ENCODE data around the gene CARM1.

DNA sequence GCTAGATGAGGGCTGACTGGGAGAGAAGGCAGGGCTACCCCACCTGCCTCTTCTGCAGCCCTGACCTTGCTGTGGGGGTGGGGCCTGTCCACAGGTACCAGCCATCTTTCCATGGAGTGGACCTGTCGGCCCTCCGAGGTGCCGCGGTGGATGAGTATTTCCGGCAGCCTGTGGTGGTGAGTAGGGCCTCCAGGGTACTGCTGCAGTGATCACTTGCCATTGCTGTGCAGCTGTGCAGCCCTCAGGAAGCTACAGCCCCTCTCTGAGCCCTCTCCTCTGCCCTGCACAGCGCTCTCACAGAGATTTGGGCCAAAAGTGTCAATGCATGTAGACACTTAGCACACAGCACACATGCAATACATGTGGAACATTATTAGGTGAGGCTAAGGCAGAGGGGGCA is 45.2 kb downstream of the CARM1 start:
- TF ChIP-seq, protein P1, sequence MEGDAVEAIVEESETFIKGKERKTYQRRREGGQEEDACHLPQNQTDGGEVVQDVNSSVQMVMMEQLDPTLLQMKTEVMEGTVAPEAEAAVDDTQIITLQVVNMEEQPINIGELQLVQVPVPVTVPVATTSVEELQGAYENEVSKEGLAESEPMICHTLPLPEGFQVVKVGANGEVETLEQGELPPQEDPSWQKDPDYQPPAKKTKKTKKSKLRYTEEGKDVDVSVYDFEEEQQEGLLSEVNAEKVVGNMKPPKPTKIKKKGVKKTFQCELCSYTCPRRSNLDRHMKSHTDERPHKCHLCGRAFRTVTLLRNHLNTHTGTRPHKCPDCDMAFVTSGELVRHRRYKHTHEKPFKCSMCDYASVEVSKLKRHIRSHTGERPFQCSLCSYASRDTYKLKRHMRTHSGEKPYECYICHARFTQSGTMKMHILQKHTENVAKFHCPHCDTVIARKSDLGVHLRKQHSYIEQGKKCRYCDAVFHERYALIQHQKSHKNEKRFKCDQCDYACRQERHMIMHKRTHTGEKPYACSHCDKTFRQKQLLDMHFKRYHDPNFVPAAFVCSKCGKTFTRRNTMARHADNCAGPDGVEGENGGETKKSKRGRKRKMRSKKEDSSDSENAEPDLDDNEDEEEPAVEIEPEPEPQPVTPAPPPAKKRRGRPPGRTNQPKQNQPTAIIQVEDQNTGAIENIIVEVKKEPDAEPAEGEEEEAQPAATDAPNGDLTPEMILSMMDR (IDR thresholded peaks at IDR 0.05): no peak
- no peak for TF ChIP-seq POLR2A (IDR thresholded peaks at IDR 0.05)
